ENCODE results near the gene PTPN12.

- TF ChIP-seq CTCF (IDR thresholded peaks at IDR 0.05) (no peak), POLR2A (IDR thresholded peaks at IDR 0.05) (no peak)
These were observed 5.3 kb downstream of the PTPN12 start for GRCh38 chr7:77542409-77542808.
